GM12864 (cell line): Measurements from ENCODE around the gene HCRT.
A peak's percentile ranks its signal among the peaks of the same experiment; 100 is the strongest.

Source experiments
- DNase-seq: peaks from one replicate; pipeline ENCODE4 v3.0.0-alpha.2; 2011; ENCODE audit warnings: low read depth
- H3K4me3 ChIP-seq: 2 replicates; pipeline ENCODE4 v1.5.1; 2011; ENCODE audit warnings: mild to moderate bottlenecking, low read depth, low read length, control low read depth
- TF ChIP-seq, protein P1 (sequence below): IDR thresholded peaks from 2 replicates; pipeline ENCODE4 v1.5.1; 2011; ENCODE audit warnings: low read depth, mild to moderate bottlenecking, moderate library complexity, low read length, control low read depth, inconsistent platforms; ENCODE audit errors: missing control alignments

The HCRT gene

DNA sequence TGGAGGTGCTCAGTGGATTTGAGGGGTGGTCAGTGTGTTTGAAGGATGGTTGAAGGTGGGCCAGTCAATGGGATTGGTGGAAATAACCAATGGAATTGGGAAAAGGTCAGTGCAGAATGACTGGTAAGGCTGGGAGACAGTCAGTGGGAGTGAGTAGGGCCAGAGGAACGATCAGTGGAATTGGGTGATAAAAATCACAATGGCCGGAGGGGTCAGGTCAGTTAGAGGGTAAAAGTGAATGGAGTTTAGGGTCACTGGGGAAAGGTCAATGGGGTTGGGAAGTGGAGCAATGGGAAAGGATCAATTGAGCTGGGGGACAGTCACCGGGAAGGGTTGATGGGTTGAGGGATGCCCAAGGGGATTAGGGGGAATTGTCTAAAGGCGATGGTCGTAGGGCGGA, 19.5 kb downstream of the HCRT start:
- no peak overlapping the region for H3K4me3 ChIP-seq
- DNase-seq, result no peak
- TF ChIP-seq, protein P1, sequence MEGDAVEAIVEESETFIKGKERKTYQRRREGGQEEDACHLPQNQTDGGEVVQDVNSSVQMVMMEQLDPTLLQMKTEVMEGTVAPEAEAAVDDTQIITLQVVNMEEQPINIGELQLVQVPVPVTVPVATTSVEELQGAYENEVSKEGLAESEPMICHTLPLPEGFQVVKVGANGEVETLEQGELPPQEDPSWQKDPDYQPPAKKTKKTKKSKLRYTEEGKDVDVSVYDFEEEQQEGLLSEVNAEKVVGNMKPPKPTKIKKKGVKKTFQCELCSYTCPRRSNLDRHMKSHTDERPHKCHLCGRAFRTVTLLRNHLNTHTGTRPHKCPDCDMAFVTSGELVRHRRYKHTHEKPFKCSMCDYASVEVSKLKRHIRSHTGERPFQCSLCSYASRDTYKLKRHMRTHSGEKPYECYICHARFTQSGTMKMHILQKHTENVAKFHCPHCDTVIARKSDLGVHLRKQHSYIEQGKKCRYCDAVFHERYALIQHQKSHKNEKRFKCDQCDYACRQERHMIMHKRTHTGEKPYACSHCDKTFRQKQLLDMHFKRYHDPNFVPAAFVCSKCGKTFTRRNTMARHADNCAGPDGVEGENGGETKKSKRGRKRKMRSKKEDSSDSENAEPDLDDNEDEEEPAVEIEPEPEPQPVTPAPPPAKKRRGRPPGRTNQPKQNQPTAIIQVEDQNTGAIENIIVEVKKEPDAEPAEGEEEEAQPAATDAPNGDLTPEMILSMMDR, result no peak

DNA sequence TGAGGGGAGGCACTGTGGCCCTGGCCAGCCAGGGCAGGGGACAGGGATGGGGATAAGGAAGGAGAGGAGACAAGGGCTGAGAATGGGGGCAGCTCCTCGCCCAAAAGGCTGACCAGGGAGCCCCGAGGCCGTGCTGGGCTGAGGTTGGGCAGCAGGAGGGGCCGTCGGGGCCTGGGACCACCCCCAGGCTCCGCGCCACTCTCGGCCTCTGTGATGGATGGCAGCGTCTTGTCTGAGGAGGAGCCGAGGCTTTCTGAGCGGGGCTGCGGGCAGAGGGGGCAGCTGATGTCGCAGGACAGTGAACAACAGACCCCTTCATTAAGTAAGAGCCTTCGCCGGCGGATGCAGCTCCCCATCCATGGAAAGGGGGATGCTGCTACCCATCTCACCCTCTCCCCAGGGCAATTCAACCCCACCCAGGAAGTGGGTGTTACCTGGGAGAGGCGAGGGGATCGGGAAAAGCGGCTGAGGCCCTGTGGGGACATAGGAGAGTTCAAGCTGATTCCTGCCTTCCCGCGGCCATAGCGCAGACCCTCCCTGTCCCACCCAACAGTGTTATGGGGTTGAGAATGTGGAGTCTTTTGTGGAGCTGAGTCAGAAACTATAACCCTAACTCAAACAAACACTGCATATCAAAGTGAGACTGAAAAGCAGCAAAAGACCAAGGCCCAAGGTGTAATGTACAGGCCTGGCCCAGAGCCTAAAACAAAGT, 21.4 kb downstream of the HCRT start:
- H3K4me3 ChIP-seq, result no peak overlapping the region
- DNase-seq, result no peak
- TF ChIP-seq, protein P1, result no peak

DNA sequence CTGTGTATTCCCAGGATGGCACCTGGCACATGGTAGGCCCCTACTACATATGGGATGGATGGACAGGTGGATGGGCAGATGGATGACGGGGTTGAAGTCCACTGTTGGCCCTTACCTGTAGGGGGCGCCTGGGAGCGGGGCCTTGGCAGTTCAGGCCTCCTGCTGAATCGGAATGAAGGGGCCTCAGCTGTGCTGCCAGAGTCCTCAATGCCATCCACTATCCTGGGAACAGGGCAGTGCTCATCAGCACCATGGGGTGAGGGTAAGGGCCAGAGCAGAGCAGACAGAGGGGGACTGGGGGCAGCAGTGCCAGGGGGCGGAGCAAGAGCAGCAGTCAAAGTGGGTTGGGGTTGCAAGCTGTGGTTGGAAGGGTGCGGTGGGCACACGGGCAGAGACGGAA, 22.1 kb downstream of the HCRT start:
- DNase-seq, result no peak
- no peak overlapping the region for H3K4me3 ChIP-seq
- TF ChIP-seq, protein P1, result peak; percentile 75

DNA sequence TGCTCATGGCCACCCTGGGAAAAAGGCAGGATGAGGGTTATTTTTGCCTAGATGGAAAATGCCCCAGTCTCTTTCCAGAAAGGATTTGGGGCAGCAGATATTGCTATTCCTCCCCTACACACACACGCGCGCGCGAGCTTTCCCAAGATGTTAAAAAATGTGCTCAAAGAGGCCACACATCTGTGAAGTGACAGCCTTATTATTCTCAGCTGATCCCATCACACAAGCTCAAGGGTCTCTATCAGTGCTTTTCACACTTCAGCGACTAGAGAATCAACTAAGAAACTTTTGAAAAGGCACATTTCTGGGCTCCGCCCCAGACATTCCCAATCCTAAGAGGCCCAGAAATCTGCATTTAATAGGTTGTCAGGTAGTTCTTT, 24.7 kb downstream of the HCRT start:
- DNase-seq, result no peak
- H3K4me3 ChIP-seq, result no peak overlapping the region
- TF ChIP-seq, protein P1, result no peak

DNA sequence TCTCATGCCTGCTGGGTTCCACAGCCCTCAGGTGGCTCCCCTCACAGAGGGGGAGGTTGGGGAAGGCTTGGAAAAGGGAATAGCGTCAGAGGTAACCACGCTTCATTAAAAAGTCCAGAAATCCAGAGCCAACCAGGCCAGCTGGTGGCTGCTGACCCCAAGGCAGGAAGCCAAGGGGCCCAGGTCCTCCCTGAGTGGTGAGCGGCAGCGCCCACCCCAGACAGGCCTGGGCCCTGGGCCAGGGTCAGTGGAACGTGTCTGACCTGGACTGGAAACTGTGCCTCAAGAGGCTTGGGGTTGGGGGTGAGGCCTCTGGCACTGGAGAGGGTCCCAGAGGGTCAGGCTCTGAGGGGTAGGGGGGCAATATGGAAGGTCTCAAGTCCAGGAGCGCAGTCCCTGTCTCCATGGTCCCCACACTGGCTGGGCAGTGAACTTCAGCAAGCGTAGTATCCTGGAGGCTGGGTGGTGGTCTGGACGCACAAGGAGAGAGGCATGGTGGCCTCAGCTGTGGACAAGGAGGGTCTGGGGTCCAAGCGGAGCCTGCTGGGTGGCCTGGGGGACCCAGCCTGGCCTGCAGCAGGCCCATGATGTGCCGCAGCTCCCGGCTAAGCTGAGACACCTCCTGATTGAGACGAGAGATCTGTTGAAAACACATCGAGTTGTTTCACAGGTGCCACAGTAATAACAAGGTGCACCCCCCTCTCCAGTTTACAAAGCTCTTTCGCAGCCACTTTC, 25.3 kb downstream of the HCRT start:
- no peak for DNase-seq
- H3K4me3 ChIP-seq, result no peak overlapping the region
- TF ChIP-seq, protein P1, result no peak

DNA sequence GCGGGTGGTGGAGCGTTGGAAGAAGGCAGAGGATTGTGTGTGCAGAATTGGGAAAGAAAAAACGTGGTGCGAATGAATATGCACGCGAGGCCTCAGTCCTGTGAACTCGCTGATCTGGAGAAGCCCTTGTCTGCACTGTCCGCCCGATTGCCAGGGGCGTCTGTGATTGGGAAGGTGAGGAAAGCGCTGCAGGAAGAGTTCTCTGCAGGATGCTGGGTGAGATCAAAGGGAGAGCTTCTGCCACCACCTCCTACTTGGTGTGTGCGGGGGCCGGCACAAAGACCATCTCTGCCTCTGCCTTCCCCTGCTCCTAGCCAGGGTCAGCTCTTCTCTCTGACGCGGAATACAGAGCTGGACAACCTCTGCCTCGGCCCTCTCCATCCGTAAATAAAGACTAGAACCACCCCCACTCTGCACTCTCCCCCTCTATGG, 29.6 kb downstream of the HCRT start:
- DNase-seq, result no peak
- TF ChIP-seq, protein P1, result no peak
- peak overlapping the region; percentile 64; the same call in 1 of the 2 replicates for H3K4me3 ChIP-seq
